GM18951 (cell line): ENCODE measurements around the gene ATF6.

Experiments
- POLR2A ChIP-seq: IDR thresholded peaks from 4 replicates; pipeline ENCODE4 v1.6.1; 2011; ENCODE audit warnings: mild to moderate bottlenecking; ENCODE audit not compliant: insufficient read length, insufficient read depth; ENCODE audit errors: extremely low read depth
- in situ Hi-C: fragments of 300-500 bp; cut with MboI; formaldehyde crosslinking; loops from one replicate; pipeline ENCODE4 v1.12.0; 2022; ENCODE audit warnings: low sequenced_read_pairs, mixed read lengths, inconsistent platforms; ENCODE audit not compliant: unreplicated experiment

Gene ATF6

GRCh38 chr1:161956097-161956496 is 190.0 kb downstream of the ATF6 start:
- no peak for TF ChIP-seq POLR2A
- in situ Hi-C loops = no loop called here

- in situ Hi-C loops = no loop called here
These were observed 190.8 kb downstream of the ATF6 start for GRCh38 chr1:161956930-161957329.

GRCh38 chr1:161958425-161958824 is 192.3 kb downstream of the ATF6 start:
- no peak for TF ChIP-seq POLR2A
- in situ Hi-C loops = no loop called here

More at GRCh38 chr1:161956930-161957329, 190.8 kb downstream of the ATF6 start:
- no peak for TF ChIP-seq POLR2A

GRCh38 chr1:161962091-161962887 is 196.2 kb downstream of the ATF6 start:
- in situ Hi-C loops = no loop called here
- no peak for TF ChIP-seq POLR2A

- in situ Hi-C loops = no loop called here
- TF ChIP-seq POLR2A = no peak
These were observed 199.9 kb downstream of the ATF6 start for GRCh38 chr1:161966067-161966466.

GRCh38 chr1:161970036-161970435 is 203.9 kb downstream of the ATF6 start:
- in situ Hi-C loops = no loop called here

GRCh38 chr1:161970633-161971032 is 204.5 kb downstream of the ATF6 start:
- no peak for TF ChIP-seq POLR2A
- in situ Hi-C loops = no loop called here

More at GRCh38 chr1:161970036-161970435, 203.9 kb downstream of the ATF6 start:
- no peak for TF ChIP-seq POLR2A

GRCh38 chr1:161972828-161973227 is 206.7 kb downstream of the ATF6 start:
- no peak for TF ChIP-seq POLR2A
- in situ Hi-C loops = no loop called here

- in situ Hi-C loops = no loop called here
- no peak for TF ChIP-seq POLR2A
These were observed 208.1 kb downstream of the ATF6 start for GRCh38 chr1:161973924-161974845.

GRCh38 chr1:161978011-161978790 is 212.1 kb downstream of the ATF6 start:
- no peak for TF ChIP-seq POLR2A
- in situ Hi-C loops = no loop called here

- in situ Hi-C loops = no loop called here
- no peak for TF ChIP-seq POLR2A
These were observed 215.0 kb downstream of the ATF6 start for GRCh38 chr1:161981126-161981525.

- TF ChIP-seq POLR2A = no peak
- in situ Hi-C loops = no loop called here
These were observed 215.8 kb downstream of the ATF6 start for GRCh38 chr1:161981735-161982506.
